ENCODE measurements around the gene FSCN2. TPM values are rescaled to one million over a fixed set of nuclear protein-coding genes. Genes with fewer than 3 reads are reported as not detected.

Gene FSCN2
- polyA plus RNA-seq, 1 donor (not counting 4 experiments of a cell fraction or from before 2014, with no cell fraction given), result not detected

DNA sequence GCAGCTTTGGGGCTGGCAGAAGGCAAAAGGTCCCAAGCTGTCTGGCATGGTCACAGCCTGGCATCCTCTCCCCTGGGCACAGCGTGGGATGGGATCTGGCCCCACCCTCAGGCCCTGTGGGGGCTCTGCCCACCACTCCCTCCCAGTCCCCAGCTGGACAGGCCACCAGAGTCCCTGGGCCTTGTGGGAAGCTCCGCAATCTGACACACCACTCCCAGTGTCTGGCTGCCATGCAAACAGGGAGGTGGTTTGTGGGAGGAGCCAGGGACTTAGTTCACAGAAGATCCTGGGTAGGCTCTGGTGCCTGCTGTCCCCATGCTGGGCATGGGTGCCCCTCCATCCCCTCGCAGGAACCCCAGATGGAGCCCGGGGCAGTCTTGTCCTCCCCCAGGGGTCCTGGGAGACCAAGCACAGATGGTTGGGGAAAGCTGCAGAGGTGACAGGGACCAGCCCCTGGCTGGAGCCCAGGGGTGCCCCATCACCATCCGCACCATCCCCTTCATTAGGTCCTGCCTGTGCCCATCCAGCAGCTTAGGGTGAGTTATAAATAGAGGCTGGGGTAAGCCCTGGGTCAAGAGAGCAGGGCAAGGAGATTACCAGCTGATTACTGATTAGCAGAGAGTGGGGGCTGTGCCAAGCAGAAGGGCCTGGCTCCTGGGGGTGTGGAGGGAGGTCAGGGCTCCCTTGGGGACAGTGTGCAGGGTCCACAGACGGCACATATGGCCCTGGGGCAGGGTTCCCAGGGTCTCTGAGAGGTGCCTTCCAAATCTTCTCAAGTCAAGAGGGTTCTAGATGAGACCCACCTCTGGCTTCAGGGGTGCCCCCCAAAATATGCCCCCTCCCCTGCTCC, 6.2 kb downstream of the FSCN2 start:
- dilution Hi-C loops (cut with MboI; ENCODE audit: extremely low pct_ligation_motif_present, low sequenced_read_pairs), result no loop called here
- Histone ChIP-seq H3K79me2 (ENCODE audit: control insufficient read depth, insufficient read depth, low read length) (no peaks in the 10 kb centered on the region), H4K20me1 (ENCODE audit: control insufficient read depth, extremely low read depth, insufficient read depth, low read length) (peaks cover 7% of the 10 kb centered on the region), H3K4me1 (ENCODE audit: control insufficient read depth, extremely low read depth, insufficient read depth, low read length) (peaks cover 3% of the 10 kb centered on the region), H3K36me3 (ENCODE audit: control insufficient read depth in 2 of 2, extremely low read depth in 1 of 2, insufficient read depth in 2 of 2, low read length in 2 of 2) (peaks cover 0 to 3% of the 10 kb centered on the region in 2 experiments), H3K9me3 (ENCODE audit: control insufficient read depth, low read depth, low read length) (peaks cover 2% of the 10 kb centered on the region), H3K9ac (ENCODE audit: control insufficient read depth, extremely low read depth, insufficient read depth, low read length) (no peak overlapping the region), H3K9me1 (ENCODE audit: control insufficient read depth, extremely low read depth, insufficient read depth, low read length) (no peaks in the 10 kb centered on the region), H3K4me2 (ENCODE audit: control insufficient read depth, extremely low read depth, insufficient read depth, low read depth, low read length) (no peak overlapping the region), H3K27ac (ENCODE audit: control insufficient read depth, insufficient read depth, low read length) (no peak overlapping the region), H3K4me3 (ENCODE audit: control insufficient read depth in 2 of 3, extremely low read depth in 1 of 3, insufficient read depth in 2 of 3, low read depth in 1 of 3, low read length in 3 of 3) (no peak overlapping the region), H2AFZ (ENCODE audit: control insufficient read depth, low read length) (no peak overlapping the region), H3K27me3 (ENCODE audit: control insufficient read depth, extremely low read depth, insufficient read depth, low read length) (peaks cover 40% of the 10 kb centered on the region)
- TF ChIP-seq EZH2 (IDR thresholded peaks at IDR 0.05; ENCODE audit: low read length) (no peak), CTCF (optimal IDR thresholded peaks at IDR 0.05 in 1 of 3, IDR thresholded peaks at IDR 0.05 in 1 of 3, conservative IDR thresholded peaks at IDR 0.05 in 1 of 3; ENCODE audit: extremely low read depth in 1 of 3, insufficient read depth in 2 of 3, low read length in 3 of 3) (no peak)
- DNase-seq (ENCODE audit: low read depth, low spot score) (no peak), FAIRE-seq (no peak)

- FAIRE-seq (no peak), DNase-seq (ENCODE audit: low read depth, low spot score) (no peak)
- dilution Hi-C loops (cut with MboI; ENCODE audit: extremely low pct_ligation_motif_present, low sequenced_read_pairs), result no loop called here
- no peak overlapping the region for H3K27ac ChIP-seq (ENCODE audit: control insufficient read depth, insufficient read depth, low read length)
- H3K4me2 ChIP-seq (ENCODE audit: control insufficient read depth, extremely low read depth, insufficient read depth, low read depth, low read length), result no peak overlapping the region
- H3K36me3 ChIP-seq (ENCODE audit: control insufficient read depth in 2 of 2, extremely low read depth in 1 of 2, insufficient read depth in 2 of 2, low read length in 2 of 2), result peaks cover 2 to 3% of the 10 kb centered on the region in 2 experiments
- peaks cover 7% of the 10 kb centered on the region for H4K20me1 ChIP-seq (ENCODE audit: control insufficient read depth, extremely low read depth, insufficient read depth, low read length)
- H3K4me1 ChIP-seq (ENCODE audit: control insufficient read depth, extremely low read depth, insufficient read depth, low read length), result peaks cover 3% of the 10 kb centered on the region
- TF ChIP-seq CTCF (optimal IDR thresholded peaks at IDR 0.05 in 1 of 3, IDR thresholded peaks at IDR 0.05 in 1 of 3, conservative IDR thresholded peaks at IDR 0.05 in 1 of 3; ENCODE audit: extremely low read depth in 1 of 3, insufficient read depth in 2 of 3, low read length in 3 of 3), result no peak
- no peak for TF ChIP-seq EZH2 (IDR thresholded peaks at IDR 0.05; ENCODE audit: low read length)
- H3K9ac ChIP-seq (ENCODE audit: control insufficient read depth, extremely low read depth, insufficient read depth, low read length), result no peak overlapping the region
- no peak overlapping the region for H3K4me3 ChIP-seq (ENCODE audit: control insufficient read depth in 2 of 3, extremely low read depth in 1 of 3, insufficient read depth in 2 of 3, low read depth in 1 of 3, low read length in 3 of 3)
- no peak overlapping the region for H2AFZ ChIP-seq (ENCODE audit: control insufficient read depth, low read length)
- H3K9me3 ChIP-seq (ENCODE audit: control insufficient read depth, low read depth, low read length), result peaks cover 2% of the 10 kb centered on the region
- H3K27me3 ChIP-seq (ENCODE audit: control insufficient read depth, extremely low read depth, insufficient read depth, low read length), result peaks cover 38% of the 10 kb centered on the region
- no peaks in the 10 kb centered on the region for H3K9me1 ChIP-seq (ENCODE audit: control insufficient read depth, extremely low read depth, insufficient read depth, low read length)
- H3K79me2 ChIP-seq (ENCODE audit: control insufficient read depth, insufficient read depth, low read length), result no peaks in the 10 kb centered on the region
Observed at GRCh38 chr17:81535007-81535328, 6.8 kb downstream of the FSCN2 start.
